Measurements from ENCODE around the gene HOTAIR. TPM values are rescaled to one million over a fixed set of nuclear protein-coding genes. Genes with fewer than 3 reads are reported as not detected.

The HOTAIR gene
- total RNA-seq, 1 experiment from 2014 or later = not detected

GRCh38 chr12:53995002-53995377, 20.2 kb upstream of the HOTAIR start:
- H4K8ac ChIP-seq (replicated peaks; ENCODE audit: insufficient read length, low read depth, low read length) = no peak overlapping the region
- H3K27ac Mint-ChIP-seq = peak overlapping the region in 1 of 3 experiments; percentile 59; a peak in 1 of 7 replicates
- no peaks in the 10 kb centered on the region for H3K4me1 ChIP-seq (ENCODE audit: insufficient read depth, low read length)
- no peaks in the 10 kb centered on the region for H3K36me3 Mint-ChIP-seq (ENCODE audit: insufficient read depth in 1 of 3, low read depth in 3 of 3)
- peak overlapping the region; percentile 41 for H3K4me2 ChIP-seq (ENCODE audit: insufficient read depth, insufficient read length, low read length)
- no peak overlapping the region for H2BK20ac ChIP-seq (ENCODE audit: low read depth, low read length, poor library complexity, severe bottlenecking)
- no peak overlapping the region for H3K23ac ChIP-seq (ENCODE audit: insufficient read length, low read depth, low read length)
- no peak overlapping the region for H3K9ac ChIP-seq (ENCODE audit: extremely low read depth, insufficient read length, low read length)
- WGBS (ENCODE audit: extremely low coverage, insufficient read length, low lambda C conversion rate) = no CpG with 5 or more reads among the region's 17 CpGs
- peaks cover 100% of the 10 kb centered on the region for H3K27me3 Mint-ChIP-seq (ENCODE audit: low read depth)
- no peak overlapping the region for H3K27ac ChIP-seq (ENCODE audit: insufficient read length, low read depth, low read length)
- peak overlapping the region in 1 of 2 experiments; percentile 73; a peak in 2 of 5 replicates for H3K4me3 Mint-ChIP-seq
- no peak overlapping the region for H2BK5ac ChIP-seq (ENCODE audit: insufficient read length, low read length)
- H2AK5ac ChIP-seq (ENCODE audit: insufficient read length, low read length) = no peak overlapping the region
- H3K14ac ChIP-seq (ENCODE audit: insufficient read depth, low read length) = no peak overlapping the region
- no peak overlapping the region for H3K18ac ChIP-seq (ENCODE audit: insufficient read length, low read depth, low read length)
- H3K9me3 ChIP-seq (ENCODE audit: control insufficient read depth, low read depth, low read length) = no peaks in the 10 kb centered on the region
- no peaks in the 10 kb centered on the region for H3K79me2 ChIP-seq (ENCODE audit: insufficient read depth, low read length)
- no peak for TF ChIP-seq CTCF (conservative IDR thresholded peaks at IDR 0.05)
- H4K5ac ChIP-seq (ENCODE audit: insufficient read length, low read depth, low read length) = no peak overlapping the region
- H2BK12ac ChIP-seq (ENCODE audit: insufficient read length, low read depth, low read length) = no peak overlapping the region
- no peak overlapping the region for H4K91ac ChIP-seq (ENCODE audit: insufficient read length, low read depth, low read length)
- H3K4me1 Mint-ChIP-seq = peaks cover 7 to 31% of the 10 kb centered on the region in 2 experiments
- H2BK120ac ChIP-seq (ENCODE audit: low read depth, low read length, poor library complexity, severe bottlenecking) = no peak overlapping the region
- H2BK15ac ChIP-seq (ENCODE audit: low read depth, low read length) = no peak overlapping the region
- H4K20me1 ChIP-seq (ENCODE audit: control insufficient read depth, insufficient read depth, insufficient read length) = no peaks in the 10 kb centered on the region
- no peak overlapping the region for H3K56ac ChIP-seq (ENCODE audit: insufficient read length, low read depth, low read length)
- H3K27me3 ChIP-seq (ENCODE audit: insufficient read depth, low read length) = peaks cover 99% of the 10 kb centered on the region
- DNase-seq = no peak
- no peak overlapping the region for H2AFZ ChIP-seq (ENCODE audit: low read length)
- H3K9me3 Mint-ChIP-seq = peaks cover 0 to 3% of the 10 kb centered on the region in 2 experiments; a peak in 2 of 5 replicates
- no peaks in the 10 kb centered on the region for H3K79me1 ChIP-seq (ENCODE audit: insufficient read depth, low read depth, low read length, poor library complexity, severe bottlenecking)
- H3T11ph ChIP-seq (ENCODE audit: low read length) = no peak overlapping the region
- no peaks in the 10 kb centered on the region for H3K23me2 ChIP-seq (ENCODE audit: insufficient read length, low read depth, low read length, poor library complexity, severe bottlenecking)
- H3K4ac ChIP-seq (ENCODE audit: low read depth, low read length) = no peak overlapping the region
